GM21737 (cell line): ENCODE data around the gene RERG.

ENCODE experiments used
- ATAC-seq: cut with Tn5 transposase; IDR thresholded peaks from one replicate; pipeline ENCODE4 v1.9.1; 2021; ENCODE audit warnings: mild to moderate bottlenecking, moderate library complexity; ENCODE audit not compliant: unreplicated experiment

RERG gene

DNA sequence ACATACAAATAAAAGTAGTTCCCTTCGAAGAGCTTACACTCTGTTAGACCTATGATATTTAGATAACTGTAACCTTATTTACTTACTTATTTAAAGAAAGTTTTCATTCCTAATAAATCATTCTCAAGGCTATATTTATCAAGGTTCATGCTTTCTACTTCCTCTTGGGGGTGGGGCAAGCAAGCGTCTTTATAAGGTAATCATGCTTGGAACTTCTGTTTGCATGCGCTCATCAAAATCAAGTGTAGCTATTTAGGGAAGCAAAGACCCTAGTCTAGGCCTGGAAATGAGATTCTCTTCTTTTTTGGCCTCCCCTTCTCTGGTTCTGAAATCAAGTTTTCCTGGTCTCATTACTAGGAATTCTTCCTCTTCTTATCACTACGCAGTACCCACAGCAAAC, 766 bp downstream of the RERG start:
- no peak for ATAC-seq

DNA sequence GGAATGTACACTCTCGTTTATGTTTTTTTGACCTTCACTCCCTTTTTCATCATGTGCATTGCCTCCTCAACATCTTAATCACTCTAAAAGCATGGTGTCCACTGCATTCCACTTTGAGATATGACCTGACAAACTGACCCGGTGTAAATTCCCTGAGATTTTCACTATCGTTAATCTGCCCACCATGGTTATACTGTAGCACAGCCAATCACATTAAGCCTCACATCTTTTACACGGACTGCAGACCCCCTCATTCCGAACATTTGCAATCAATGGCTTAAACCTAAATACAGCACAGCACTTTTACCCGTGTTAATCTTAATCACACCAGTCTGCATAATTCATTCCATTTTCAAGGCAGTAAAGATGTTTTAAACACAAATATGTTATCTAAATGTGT, 2.4 kb downstream of the RERG start:
- no peak for ATAC-seq

DNA sequence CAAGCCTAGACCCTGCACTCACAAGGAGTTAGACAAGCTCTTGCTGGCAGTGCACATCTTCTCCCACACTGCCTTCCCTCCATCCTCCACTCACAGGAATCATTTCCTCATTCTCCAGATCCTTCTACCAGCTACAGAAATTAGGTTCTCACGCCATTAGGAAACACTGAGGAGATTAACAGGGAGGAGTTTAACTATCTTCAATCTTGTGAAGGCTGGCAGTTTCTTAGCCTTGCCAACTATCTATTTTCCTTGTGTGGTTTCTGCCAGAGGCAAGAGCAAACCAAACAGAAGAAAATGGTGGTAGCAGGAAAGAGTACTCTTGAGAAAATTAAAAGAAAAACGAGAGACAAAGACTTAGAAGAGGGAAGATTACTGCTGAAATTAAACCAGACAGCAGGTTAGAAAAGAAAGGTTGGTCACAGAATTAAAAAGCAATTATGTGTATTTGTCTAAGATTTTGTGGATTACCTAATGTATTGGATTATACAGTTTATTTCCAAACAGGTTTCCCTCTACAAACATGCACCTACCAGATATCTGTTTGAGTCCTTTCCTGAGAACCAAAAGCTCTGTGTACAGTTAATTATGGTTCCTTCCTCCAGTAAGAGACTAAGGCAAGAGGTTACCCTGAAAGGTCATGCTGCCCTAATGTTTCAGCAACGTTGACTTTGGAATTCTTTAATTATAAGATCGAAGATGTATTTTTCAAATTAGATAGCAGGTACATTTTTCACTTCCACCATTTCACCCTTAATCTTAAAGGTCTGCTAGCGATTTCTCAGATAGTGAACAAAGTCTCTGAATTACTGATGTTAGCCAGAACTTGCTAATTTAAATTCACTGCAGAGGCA, 5.0 kb downstream of the RERG start:
- no peak for ATAC-seq

DNA sequence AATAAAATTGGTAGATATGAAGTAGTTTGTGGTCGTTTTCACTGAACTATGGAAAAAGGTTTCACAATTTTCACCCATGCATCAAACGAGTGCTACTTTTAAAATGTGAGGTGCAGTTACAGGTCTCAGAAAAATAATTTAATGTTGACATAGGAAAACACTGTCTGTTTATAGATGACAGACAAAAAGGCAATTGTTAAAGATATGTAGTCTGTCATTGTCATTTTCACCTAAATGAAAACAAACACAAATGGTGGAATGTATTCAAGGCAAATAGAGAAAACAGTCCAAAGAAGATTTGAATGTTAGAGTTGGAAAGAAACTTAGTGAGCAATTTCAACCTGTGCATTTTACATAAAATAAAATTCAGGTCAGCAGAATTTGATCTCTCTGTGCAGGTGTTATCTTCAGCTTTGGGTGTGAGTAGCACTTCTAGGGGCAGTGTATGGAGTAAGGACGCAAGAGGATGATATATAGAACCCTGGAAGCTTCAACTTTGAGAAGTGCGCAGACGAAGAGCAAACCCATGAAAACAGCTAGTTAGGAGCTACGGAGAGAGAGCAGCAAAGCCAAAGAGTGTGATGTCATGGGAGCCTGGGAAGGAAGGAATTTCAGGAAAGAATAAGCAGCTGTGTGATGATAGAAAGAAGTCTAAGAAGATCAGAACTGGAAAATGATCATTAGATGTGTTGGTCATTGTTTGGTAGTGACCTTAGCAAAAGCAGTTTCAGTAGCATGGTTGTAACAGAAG, 6.2 kb downstream of the RERG start:
- no peak for ATAC-seq

DNA sequence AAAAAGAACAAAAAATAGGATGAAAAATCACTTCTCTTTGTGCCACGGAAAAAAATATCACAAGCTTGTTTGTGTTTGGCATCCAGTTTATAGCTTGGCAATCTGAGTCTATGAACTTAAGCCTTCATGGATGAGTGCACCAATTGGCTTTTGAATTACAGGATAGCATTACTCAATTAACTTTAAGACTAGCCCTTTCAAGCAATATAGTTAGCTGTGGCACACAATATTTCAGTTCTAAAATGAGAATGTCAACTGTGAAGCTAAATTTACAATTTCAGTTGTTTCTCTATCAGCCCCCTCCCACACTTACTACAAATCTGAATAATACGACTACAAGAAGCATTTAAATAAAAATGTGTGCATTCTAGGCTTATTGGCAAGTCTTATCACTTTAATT, 8.3 kb downstream of the RERG start:
- no peak for ATAC-seq

DNA sequence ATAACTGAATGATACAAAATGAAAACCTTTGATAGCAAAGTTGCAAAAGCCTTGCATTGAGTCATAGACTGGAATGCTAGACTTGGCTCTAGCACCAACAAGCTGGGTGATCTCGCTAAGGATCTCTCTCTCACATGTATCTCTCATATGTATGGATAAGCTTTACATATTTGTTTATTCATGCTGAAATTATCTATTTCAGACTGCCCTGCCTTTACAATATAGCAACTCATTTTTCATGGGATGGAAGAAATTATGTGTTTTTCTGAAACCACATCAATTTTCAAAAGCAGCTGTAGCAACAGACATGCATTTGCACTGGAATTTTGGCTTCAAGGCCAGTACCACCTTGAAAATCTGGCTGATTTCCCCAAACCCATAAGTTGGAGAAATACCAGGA, 11.4 kb downstream of the RERG start:
- ATAC-seq: no peak

DNA sequence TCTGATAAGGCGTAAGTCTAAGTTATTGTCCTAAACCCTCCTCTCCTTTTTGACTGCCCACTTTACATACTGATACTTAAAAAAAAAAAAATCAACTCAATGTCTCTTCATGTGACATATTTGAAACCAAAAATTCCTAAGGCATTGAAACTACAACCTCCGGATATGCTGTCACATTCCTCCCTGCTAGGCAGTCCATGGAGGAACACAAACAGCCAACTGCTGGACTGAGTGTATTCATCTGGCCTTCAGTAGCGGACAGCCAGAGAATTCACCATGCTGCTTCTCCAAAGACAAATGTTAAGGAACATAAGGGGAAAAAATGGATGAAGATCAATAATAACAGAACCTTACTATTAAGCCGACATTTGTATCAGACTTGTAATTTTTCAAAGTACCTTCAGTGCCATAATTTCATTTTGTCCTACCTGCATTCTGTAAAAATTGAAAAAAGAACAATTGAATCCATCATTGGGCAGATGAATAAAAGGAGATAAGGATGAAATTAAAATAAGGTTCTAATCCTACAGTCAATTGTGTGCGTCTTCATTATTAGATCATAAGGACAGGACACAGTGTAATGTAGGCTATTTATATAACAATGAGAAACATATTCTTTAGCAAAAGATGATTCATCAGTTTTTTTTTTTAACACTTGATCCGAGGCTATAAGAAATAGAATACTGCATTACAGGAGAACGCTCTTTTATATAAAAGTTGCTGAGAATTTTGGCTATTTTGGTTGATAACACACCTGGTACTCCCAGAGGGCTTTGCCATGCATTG, 12.2 kb downstream of the RERG start:
- ATAC-seq: no peak

DNA sequence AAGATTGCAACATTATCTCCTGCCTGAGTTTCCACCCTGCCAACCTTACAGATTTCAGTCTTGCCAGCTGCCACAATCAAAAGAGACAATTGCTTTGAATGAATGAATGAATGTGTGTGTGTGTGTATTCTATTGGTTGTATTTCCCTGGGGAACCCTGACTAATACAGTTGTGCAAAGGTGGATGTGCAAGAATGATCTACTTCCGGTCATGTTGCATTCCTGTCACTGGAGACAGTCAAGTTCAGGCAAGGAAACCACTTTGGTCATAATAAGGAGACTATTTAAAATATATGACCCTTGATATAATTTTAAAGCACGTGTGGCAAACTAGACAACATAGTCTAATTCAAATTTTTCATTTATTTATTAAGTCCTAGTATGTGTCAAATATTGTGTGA, 13.1 kb downstream of the RERG start:
- ATAC-seq: no peak

DNA sequence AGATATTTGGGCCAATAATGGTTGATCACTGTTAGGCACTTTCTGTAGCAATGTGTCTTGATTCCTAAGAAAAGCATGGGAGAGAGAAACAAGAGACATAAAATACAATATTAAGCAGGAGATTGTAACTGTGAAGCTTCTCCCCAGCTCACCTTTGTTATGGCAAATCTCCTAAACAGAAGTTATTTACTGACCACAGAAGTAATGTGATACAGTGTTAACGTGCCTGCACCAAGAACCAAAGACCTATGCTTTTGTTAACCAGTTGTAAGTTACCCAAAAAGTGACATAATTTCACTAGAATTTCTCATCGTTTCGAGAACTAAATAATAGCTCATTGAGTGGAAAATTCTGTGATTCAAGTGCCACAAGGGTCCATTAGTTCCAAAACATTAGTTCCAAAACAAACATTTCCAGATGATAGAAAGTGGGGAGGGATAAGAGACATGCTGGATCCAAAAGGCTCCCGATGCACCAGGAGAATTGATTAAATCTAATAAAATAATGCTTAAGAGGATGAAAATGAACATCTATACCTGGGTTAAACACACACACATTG, 14.3 kb downstream of the RERG start:
- ATAC-seq: no peak

DNA sequence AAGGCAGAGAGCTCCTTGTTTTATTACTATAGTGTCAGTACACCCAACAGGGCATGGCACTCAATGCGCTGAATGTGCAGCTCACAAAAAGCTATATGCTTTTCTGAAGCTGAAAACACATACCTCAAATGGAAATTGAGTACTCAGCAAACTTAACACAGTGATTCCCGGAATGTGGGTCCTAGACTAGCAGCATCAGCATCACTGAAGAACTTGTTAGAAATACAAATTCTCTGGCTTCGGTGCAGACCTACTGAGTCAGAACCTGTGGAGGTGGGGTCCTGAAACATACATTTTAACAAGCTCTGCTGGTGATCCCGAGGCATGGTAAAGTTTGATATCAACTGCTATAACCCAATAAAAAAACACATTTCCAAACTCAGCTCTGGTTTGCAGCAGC, 14.9 kb downstream of the RERG start:
- no peak for ATAC-seq

DNA sequence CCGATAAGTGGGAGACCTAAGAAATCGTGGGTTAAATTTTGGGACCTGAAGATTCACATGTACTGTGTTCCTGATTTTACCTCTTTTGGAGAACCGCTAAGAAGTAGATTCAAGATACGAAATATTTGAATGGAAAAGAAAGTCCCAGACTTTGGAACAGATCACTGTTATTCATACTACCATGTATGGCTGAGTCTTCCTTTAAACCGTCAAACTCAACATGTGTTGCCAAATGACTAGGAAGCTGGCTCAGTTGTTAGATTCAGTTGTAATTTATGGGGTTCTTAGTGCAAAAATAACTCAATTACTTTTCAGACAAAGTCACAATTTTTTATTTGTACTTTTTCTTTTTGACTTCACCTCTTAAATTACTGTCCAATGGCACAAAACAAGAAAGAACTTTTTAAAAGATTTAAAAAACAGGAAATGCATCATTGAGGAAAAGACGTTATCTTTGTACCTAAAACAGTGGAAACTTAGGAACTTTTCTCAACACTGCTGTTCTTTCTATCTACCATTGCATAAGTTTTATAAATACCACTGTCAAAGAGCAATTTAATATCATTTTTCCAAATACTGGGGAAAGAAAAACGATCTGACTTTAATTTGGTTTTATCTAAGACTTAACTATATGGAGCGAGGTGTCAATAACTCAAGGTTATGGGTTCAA, 15.7 kb downstream of the RERG start:
- ATAC-seq: no peak

DNA sequence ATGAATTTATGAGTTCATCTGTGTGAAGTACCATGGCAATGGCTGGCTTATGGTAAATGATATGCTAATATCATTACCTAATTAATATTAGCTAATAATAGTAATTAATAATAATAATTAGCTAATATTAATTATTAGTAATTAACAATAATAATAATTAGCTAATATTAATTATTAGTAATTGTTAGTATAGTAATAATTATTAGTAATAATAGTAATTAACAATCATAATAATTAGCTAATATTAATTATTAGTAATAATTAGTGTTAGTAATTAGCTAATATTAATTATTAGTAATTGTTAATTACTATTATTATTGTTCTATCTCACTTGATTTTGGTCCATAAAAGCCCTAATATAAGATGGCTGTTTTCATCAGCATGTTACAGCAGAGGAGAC, 19.8 kb downstream of the RERG start:
- ATAC-seq: no peak

DNA sequence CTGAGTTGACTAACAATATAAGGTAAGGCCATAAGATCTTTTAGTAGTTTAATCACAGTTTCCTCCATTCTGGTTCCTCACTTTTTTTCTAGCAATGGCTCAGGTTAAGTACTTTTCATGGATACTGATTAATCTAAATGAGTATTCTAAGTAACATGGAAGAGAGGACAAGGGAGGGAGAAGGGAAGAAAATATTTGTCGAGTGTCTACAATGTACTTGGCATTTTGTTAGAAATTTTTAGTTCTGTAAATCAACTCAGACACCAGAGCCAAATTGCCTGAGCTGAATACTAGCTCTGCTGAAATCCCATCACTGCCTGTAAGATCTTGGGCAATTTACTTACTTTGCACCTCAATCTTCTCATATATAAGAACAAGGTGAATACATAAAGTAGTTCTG, 20.2 kb downstream of the RERG start:
- ATAC-seq: no peak

DNA sequence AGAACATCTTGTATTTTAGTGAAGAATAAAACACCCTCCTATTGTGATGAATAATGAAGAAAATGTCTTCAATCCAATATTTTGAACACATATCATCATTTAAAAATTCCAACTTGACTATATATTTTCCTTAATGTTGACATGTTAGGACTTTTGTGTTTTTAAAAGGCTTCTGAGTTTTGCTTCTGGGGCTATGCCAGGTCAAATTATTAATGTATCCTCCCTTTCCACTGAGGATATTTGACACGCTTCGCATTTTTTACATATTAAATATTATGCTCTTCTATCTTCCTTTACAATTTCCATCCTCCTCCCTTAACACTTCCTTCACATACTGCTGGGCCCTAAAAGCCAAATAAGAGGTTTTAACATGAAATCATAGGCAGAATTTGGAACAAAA, 20.6 kb downstream of the RERG start:
- ATAC-seq: no peak

DNA sequence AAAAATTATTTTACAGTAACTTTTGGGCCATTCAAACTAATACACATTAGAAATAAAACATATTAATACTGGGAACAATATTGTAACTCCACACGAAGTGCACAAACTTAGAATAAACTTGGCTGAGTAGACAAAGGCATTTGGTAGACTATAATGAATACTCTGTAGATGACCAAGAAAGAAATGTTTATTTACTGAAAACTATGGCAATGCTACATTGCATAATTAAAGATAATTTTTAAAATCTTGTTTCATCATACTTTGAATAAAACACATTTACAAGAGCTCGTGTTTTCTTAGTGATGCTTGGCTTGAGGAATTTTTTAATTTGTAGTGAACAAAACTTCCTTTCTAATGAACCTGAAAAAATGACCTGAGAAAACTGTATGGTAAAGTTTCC, 21.3 kb downstream of the RERG start:
- ATAC-seq: no peak

DNA sequence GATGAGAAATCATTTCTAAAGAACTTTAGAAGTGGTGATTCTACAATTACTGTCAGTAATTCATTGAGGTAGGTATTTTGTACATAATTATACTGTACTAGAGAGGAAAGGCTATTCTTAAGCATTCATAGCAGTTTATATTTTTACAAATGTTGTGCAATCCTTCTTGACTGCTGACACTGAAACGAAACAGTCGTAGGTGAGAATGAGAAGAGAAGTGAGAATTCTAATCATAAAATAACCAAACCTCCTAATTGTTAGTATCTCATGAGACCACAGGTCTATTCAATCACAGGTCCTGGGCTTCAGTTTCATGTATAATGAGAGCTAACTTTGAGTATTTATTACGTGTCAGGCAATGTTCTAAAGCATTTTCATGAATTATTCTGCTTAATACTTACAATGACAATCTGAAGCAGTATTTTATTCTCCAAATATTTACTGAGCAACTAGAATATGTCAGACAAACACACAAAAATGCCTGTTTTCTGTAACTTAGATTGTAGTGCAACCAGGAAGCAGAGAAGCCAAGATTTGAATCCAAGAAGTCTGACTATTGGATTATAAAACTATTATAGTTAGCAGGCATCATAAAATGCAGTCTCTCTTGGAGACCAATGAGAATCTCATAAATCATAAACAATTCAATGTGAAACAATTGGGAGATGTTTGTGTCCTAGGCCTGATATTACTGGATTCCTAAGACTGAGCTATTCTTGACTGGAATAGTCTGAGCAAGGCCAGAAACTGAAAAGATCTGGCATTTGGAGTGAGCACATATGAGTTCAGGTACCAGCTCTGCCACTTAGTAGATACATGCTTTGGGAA, 24.3 kb downstream of the RERG start:
- ATAC-seq: no peak

DNA sequence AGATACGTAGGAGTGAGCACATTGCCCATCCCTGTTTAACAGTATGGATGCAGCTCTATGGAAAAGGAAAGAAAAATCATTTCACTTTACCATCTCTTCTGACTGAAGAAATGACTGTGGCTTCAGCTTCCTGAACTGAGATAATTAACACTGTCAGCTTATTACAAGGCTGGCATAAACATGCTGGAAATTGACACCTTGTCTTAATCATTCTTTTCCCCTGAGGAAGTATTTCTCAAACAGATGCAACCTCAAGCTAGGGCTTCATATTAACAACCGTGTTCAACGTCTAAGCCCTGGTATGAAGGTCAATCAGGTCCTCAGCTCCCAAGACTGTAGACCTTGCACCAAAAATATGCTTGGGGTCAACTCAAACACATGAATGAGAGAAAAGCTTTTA, 25.0 kb downstream of the RERG start:
- ATAC-seq: no peak

DNA sequence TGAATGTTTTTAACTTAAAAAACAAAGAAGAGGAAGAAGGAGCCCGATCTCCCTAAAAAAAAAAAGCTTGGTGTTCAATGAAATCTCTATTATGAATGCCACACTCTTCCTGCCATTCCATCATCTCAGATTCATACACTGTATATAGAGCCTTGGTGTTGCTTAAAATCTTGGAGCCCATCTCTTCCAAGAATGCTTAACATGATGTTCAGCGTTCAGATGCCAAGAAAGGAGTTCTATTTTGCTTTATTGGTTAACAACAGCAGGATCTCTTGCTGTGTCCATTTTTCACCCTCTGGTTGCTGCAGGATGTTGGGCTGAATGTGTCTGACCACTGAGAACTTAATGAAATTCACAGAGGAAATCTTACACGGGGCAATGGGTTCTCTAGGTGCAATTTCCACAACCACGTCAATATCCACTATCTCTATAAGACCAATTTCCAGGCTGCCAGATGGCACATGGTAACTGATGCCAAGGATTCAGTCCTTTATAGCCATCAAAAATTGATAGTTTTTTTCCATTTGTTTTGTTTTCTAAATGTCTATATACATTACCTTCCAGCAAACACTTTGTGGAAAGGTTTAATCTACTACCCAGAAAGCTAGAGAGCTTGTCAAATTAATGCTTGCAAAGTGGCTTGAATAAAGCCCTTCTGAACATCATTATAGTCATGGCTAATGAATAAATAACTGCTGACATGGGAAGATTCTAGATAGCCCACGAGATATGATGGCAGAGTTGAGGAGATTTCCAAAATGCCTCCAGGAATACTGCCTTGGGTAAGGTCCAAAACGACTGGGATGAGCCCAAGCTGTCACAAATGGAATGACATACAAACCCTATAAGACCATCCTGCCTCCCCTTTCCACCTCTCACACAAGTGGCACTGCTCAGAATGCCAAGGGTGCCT, 26.5 kb downstream of the RERG start:
- ATAC-seq: no peak

DNA sequence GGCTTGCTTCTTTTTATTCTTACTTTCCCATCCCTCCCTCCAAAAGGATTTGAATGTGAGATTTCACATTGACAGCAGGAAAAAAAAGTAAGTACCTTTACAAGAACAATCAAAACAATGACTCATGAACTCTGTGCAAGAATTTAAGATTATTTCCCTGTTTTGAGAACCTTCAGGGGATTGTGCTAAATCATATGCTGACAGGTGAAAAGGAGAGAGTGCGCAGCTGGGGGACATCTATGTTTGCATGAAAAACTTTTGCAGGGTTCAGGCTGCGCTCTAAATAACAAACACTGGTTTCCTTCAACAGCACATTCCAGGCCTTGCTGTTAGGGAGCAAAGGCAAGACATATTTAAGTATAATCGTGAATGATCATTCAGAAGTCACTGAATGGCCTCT, 27.3 kb downstream of the RERG start:
- ATAC-seq: no peak
